GM19467 (cell line): ENCODE measurements around the gene STK16.
"Not testable (repeated sequence)": the region's sequence is repeated elsewhere in the genome, so short reads cannot be mapped to it uniquely, and the experiment has no call there.

Experiments used
- ATAC-seq: cut with Tn5 transposase; IDR thresholded peaks from one replicate; pipeline ENCODE4 v1.9.1; 2021; ENCODE audit warnings: mild to moderate bottlenecking, moderate library complexity; ENCODE audit not compliant: unreplicated experiment

The STK16 gene

DNA sequence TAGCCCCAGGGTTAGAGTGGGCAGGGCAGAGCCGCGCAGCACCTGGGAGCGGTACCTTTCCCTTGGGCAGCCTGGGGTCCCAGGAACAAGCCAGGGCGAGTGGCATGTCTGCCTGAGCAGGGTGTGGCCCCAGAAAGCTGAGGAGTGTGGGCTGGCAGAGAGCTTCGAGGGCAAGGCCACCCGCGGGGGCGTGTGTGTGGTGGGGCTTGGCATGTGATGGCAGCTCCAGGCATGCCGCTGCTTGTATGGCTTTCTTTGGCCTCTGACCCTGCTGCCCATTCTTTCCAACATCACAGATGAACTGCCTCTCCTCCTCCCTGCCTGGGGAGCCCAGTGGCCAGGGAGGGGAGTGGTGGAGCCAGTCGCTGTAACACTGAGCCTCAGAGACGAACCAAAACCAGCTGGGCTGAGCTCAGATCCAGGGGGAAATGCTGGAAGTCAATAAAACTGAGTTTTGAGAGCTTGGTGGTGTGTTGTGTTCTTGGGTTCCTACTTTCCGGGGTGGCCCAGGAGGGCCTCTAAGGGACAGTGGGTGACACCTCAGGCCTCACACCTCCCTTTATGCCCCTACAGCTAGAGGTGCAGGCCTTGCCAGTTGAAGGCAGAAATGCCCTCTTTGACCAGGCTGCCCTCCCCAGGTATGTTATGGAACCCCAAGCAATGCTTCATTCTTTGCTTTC lies 41.3 kb downstream of the STK16 start:
- ATAC-seq = no peak

DNA sequence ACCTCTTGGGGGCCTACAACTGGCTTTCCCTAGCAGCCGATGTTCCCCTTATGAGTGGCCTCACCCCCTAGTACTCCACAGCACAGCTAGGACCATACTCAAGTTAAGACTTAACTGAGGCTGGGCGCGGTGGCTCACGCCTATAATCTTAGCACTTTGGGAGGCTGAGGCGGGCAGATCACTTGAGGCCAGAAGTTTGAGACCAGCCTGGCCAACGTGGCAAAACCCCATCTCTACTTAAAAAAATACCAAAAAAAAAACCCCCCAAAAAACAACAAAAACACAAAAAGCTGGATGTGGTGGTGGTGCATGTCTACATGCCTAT lies 41.8 kb downstream of the STK16 start:
- not testable (repeated sequence) for ATAC-seq

DNA sequence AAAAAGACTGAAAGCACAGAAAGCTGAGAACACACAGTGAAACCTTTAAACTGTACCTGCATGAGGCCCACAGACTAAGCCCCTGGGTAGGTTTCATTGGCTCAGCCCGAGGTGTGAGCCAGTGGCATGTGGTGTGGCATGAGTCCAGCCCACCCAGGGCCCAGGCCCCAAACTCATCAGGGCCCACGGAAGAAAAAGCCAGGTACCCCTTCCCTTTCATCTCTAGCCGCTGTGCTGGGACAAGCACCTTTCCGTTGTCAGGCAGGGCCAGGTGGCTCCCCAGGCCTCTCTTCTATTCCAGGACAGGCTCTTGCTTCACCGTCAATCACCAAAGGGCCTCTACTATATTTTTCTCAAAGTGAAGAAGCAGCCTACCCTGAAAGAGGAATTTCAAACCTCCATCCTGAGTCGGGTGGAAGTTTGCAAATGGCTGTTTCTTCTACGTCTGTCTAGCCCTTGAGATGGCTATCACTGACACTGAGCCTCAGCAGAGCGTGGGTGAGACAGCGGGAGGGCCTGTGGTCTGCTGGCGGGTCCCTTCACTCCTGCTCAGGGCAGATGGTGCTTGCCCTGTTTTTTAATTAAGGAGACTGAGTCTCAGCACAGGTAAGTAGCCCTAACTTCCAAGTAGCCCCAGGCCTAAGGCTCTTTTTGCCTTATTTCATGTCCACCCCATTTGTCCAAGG lies 42.4 kb downstream of the STK16 start:
- ATAC-seq = no peak

- ATAC-seq = no peak
Measured at GRCh38 chr2:219289195-219289536, 43.9 kb downstream of the STK16 start.

DNA sequence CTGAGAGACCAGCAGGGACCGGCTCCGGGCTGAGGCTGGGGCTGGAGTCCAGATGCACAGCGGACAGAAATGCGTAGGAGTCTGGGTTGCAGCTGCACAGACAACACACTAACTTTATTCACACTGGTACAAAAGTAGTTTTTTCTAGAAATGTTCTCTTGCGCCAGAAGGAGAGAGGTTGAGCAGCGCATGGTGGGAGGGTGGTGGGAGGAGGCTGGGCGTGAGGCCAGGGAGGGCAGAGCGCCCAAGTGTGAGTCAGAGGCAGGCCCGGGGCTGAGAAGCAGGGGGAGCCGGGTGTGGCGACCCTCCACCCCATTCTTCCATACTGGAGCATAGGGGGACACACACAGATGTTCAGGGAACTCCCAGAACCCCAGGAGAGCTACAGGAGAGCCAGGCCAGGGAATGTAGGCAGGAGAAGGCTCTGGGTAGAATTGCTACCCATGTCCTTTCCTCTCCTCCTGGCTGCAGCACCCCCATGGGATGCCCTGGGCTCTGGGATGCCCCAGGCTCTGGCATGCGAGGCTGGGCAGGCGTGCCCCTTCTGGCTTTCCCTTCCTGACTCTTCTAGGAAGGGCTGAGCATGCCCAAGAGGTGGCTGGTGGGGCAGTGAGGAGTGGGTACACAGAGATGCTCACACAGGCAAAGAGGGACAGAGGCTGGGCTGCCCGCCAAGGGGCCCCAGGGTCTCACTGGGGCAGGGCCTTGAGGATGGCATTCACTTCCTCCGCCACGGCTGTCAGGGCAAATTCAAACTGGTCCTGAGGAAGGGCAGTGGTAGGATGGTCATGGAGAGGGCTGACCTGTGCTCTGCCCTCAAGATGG lies 44.5 kb downstream of the STK16 start:
- no peak for ATAC-seq

DNA sequence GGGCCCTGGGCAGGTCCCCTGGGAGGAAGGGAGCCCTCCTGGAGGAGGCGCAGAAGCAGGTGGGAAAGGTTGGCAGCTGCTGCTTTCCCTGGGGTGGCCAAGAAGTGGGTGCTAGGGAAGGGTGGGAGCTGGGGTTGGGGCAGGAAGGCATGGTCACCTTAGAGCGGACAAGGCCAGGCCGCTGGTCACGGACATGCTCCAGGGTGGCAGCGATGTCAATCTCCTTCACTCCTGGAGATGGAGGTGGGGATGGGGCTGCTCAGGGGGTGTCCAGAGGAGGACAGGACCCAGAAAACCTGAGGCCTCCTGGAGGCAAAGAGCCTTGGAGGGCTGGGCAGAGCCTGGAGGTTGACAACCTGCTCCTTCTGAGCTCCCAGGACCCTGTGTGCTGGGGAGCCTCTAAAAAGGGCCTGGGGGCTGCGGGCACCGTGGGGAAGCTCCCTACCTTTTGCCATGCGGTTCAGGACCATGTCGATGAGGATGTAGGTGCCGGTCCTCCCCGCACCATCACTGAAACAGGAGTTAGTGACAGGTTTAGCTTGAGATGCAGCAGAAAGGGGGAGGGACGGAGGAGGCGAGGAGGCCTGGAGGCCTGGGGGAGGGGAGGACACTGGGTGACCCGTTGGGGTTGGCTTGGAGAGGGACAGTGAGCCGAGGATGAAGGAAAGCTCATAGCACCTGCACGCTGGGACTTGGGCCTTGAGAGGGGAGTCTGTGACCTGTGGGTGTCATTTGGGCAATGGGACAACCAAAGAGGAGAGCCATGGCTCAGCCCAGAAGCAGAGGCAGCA lies 45.3 kb downstream of the STK16 start:
- ATAC-seq = no peak

GRCh38 chr2:219291394-219291793 lies 46.1 kb downstream of the STK16 start:
- no peak for ATAC-seq

DNA sequence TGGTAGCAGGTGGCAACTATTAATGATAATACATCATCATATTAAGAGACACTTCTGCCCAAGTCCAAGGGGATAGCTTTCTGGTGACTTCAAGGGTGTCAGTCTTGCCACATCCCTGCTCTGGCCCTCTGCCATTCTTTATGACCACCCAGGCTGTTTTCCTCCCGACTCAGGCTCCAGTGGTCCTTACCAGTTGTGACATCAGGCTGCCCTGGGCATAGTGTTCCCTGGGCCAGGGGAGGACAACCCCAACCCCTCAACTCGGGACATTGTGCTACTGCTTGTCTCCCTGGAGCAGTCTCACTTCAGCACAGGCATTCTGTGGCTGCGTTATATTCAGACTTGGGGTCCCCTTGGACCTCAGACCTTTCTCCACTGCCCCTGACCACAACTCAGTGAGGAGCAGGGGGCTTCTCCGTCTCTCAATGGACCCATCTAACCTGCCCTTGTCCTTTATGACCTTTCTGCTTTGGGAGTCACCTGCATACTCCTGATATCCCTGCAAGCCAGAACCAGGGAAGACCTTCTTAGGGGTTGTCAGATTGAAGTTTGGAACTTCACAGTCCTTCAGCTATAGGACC lies 46.7 kb downstream of the STK16 start:
- ATAC-seq = no peak

DNA sequence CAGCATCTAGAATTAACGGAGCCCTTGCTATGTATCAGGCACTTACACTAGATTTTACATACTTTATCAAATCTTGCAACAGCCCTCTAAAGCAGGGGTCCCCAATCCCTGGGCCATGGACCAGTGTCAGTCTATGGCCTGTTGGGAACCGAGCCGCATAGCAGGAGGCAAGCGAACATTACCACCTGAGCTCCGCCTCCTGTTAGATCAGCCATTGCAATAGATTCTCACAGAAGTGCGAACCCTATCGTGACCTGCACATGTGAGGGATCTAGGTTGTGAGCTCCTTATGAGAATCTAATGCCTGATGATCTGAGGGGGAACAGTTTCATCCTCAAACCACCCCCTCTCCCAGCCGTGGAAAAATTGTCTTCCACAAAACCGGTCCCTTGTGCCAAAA lies 47.3 kb downstream of the STK16 start:
- no peak for ATAC-seq

DNA sequence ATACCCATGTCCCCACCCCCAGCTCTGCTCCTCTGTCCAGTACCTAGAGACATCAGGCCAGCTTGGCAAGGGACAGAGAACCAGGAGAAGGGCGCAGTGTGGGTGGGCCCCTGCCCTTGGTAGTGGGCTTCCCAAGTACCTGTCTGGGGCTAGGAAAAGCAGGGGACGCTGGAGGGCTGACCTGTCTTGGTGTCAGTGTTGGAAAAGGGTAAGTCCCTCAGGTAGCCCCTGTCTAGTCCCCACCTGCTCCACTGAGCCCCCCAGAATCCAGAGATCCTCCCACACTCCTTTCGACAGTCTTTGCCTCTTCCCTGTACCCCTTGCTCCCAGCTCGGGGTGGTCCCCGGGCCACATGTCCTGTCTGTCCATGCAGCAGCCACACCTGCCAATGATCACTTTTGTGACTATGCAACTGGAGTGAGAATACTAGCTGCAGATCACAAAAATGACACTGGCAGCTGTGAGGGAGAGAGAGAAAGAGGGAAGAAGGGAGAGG lies 48.5 kb downstream of the STK16 start:
- ATAC-seq = no peak

- peak; percentile 76 for ATAC-seq
Measured at GRCh38 chr2:219294356-219295351, 49.4 kb downstream of the STK16 start.

DNA sequence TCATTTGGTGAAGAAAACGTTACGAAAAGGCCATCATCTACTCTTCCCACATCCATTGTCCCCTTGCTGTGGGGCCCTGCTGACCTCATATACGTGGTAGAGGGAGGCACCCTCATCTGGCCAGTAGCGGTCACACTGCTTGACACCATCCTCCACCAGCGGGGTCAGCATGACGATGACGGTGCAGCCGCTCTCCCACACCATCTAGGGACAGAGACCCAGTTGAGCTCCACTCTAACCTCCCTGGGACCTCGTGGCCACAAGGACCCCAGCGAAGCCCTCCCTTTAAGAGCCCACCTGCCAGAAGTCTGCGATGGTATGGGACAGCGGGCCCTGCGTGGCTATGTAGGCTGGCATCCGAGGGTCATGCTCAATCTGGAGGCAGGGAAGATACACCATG lies 50.9 kb downstream of the STK16 start:
- no peak for ATAC-seq

GRCh38 chr2:219296631-219297391 lies 51.5 kb downstream of the STK16 start:
- no peak for ATAC-seq

DNA sequence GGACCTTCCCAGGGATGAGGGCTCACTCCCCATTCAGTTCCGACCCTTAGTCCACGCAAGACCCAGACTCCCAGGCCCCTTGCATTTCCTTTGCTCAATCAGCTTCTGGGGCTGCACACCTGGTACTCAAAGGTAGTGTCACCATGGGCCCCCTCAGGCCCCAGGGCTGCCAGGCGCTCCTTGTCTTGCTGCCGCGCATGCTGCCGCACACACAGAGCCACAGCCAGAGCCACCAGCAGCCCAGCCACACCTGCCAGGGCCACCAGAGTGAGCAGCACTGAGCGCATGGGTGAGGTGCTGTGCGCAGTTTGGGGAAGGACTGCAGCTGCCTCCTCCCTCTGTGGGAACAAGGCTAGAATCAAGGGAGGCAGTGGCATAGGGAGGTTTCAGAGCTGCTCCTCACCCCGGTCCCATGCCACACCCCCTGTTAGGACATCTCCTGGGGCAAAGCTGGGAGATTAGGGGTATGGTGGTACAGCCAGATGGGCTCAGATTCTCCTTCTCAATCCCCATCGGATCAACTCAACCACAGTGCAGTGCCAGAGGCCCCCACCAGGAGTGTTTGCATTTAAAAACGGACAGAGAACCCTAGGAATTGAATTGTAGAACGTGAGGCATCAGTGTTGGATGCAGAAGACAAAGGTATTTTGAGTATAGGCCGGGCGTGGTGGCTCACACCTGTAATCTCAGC lies 52.6 kb downstream of the STK16 start:
- no peak for ATAC-seq

GRCh38 chr2:219298759-219299371 lies 53.6 kb downstream of the STK16 start:
- ATAC-seq = peak; percentile 57

- no peak for ATAC-seq
Measured at GRCh38 chr2:219299372-219299760, 54.1 kb downstream of the STK16 start.
